Activated CD8-positive, alpha-beta memory T cell treated with anti-CD3 and anti-CD28 coated beads, Interleukin-2, amount 50 U/mL, for 1 hour (primary cell): ENCODE data around the gene PSRC1.

ENCODE experiments used
- DNase-seq: peaks from one replicate; pipeline ENCODE4 v3.0.0-alpha.2; 2020; ENCODE audit errors: extremely low read depth

PSRC1 gene

DNA sequence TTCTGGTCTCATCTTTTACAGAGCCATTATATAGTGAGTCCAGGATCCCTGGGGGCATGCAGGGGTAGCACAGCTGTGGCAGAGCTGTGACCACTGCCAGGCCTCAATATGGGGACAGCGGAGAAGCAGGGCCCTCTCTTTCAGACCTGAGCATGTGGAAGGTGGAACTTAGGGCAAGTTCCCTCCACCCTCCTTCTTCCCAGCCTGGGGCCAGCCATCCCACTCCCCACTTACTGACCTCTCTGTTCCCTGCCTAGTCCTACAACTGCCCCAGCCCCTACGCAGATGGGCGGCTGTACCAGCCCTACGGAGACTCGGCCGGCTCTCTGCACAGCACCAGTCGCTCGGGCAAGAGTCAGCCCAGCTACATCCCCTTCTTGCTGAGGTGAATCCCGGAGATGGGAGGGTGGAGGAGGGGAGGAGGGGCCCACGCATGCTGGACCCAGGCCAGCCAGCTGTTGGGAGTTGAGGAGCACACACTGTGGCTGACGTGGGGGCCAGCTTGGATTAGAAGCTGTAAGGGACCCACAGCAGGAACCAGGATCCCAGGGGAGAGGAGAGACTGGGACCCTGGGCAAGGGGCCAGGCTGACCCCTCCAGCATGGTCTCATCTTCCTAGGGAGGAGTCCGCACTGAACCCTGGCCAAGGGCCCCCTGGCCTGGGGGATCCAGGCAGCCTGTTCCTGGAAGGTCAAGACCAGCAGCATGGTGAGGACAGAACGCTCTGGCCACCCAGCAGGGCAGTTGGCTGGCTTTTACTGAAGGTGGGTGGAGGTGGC, 10.7 kb downstream of the PSRC1 start:
- no peak for DNase-seq

DNA sequence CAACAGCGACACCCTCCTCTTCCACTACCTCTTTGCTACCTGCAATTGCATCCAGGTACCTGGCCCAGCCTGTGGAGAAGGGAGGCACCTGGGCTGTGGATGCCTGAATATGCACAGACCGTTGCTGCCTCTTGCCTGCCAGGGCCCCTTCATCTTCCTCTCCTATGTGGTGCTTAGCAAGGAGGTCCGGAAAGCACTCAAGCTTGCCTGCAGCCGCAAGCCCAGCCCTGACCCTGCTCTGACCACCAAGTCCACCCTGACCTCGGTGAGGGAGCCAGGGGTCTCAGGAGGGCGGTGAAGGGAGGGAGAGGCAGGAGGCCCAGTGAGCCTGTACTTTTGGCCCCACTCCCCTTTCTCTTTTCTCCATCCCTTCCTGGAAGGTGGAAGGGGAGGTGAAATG, 11.5 kb downstream of the PSRC1 start:
- no peak for DNase-seq

DNA sequence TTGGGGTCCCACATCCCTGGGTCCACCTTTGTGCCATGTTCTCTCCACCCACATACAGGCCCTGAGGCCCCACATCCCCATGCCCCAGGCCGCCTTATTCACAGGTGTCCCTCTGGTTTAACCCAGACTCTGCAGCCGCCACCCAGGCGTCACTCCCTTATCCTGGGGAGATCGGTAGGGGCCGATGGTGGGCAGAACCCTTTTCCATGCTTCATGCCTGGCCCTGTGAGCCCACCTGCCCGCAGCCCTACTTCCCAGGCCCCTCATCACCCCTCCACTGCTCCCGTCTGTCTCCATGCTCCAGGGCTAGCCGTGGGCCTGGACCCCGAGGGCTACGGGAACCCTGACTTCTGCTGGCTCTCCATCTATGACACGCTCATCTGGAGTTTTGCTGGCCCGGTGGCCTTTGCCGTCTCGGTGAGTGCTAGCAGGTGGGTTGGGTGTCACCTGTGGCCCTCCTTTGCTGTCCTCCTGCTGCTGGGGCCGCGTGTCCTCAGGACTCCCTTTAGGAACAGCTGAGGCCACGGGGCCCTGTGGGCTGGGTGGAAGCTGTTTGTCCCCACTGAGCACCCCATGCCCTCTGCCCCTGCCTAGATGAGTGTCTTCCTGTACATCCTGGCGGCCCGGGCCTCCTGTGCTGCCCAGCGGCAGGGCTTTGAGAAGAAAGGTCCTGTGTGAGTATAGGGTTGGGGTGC, 12.2 kb downstream of the PSRC1 start:
- no peak for DNase-seq

DNA sequence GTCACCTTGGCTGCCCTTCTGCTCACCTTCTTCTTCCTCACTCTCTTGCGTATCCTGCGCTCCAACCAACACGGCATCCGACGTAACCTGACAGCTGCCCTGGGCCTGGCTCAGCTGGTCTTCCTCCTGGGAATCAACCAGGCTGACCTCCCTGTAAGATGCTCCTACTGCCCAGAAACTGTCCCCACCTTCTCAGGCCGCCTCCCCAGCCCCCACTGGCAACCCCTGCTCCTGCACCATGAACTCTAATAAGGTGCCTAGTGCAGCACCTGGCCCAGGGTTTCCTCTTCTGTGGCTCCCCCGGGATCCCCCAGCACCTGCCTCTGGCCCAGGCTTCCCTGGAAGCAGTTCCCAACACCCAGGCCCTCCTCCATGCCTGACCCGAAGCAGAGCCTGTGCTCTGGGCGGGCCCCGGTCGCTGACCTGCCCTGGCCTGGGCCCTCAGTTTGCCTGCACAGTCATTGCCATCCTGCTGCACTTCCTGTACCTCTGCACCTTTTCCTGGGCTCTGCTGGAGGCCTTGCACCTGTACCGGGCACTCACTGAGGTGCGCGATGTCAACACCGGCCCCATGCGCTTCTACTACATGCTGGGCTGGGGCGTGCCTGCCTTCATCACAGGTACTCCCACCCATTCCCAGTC, 12.8 kb downstream of the PSRC1 start:
- no peak for DNase-seq

DNA sequence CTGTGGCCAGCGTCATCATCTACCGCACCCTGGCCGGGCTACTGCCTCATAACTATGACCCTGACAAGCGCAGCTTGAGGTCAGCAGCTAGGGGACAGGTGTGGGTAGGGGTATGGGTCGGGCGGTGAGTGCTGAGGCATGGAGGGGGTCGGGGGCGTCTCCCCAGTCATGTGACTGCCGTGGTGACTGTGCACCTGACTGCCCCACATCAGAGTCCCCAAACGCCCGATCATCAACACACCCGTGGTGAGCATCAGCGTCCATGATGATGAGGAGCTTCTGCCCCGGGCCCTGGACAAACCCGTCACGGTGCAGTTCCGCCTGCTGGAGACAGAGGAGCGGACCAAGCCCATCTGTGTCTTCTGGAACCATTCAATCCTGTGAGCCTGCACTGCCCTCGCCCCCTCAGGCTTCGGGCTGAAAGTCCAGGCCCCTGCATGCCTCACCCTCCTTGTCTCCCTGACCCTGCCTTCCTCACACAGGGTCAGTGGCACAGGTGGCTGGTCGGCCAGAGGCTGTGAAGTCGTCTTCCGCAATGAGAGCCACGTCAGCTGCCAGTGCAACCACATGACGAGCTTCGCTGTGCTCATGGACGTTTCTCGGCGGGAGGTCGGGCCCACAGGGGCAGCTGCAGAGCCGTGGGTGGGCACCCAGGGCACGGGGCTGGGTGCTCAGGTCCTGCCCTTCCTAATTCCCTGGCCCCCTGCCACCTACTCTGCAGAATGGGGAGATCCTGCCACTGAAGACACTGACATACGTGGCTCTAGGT, 13.5 kb downstream of the PSRC1 start:
- no peak for DNase-seq

DNA sequence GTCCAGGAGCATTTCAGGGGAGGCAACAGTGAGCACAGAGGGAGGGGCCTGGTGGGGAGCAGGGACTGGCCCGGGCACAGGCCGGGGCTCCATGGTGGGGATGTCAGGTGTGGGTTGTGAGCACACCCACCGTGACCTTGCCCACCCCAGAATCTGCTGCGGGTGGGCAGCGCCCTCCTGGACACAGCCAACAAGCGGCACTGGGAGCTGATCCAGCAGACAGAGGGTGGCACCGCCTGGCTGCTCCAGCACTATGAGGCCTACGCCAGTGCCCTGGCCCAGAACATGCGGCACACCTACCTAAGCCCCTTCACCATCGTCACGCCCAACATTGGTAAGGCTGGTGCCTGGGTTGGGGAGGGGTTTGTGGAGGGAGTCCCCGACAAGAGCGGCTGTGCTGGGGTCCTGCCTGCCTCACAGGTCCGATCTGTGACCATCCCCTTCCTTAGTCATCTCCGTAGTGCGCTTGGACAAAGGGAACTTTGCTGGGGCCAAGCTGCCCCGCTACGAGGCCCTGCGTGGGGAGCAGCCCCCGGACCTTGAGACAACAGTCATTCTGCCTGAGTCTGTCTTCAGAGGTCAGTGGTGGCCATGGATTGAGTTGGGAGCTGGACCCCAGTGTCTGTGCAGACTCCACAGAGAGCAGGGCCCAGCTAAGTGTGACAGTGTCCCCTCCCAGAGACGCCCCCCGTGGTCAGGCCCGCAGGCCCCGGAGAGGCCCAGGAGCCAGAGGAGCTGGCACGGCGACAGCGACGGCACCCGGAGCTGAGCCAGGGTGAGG, 14.3 kb downstream of the PSRC1 start:
- DNase-seq: no peak

DNA sequence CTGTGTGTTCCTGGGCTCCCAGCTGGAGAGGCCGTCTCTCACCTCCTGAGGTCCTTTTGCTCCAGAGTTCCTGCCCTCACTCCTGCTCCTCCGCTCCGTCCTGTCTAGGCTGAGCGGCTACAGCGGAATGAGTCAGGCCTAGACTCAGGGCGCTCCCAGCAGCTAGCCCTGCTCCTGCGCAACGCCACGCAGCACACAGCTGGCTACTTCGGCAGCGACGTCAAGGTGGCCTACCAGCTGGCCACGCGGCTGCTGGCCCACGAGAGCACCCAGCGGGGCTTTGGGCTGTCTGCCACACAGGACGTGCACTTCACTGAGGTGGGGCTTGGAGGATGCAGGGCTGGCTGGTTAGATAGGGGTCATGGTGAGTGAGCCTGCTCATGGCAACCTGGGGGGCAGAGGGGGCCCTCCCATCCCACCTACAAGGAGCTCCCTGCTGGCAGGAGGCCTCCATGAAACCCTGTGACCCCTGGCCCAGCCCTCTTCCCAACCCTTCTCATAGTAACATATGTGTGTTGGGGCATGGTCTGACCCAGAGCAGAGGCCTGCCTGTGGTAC, 15.1 kb downstream of the PSRC1 start:
- no peak for DNase-seq

DNA sequence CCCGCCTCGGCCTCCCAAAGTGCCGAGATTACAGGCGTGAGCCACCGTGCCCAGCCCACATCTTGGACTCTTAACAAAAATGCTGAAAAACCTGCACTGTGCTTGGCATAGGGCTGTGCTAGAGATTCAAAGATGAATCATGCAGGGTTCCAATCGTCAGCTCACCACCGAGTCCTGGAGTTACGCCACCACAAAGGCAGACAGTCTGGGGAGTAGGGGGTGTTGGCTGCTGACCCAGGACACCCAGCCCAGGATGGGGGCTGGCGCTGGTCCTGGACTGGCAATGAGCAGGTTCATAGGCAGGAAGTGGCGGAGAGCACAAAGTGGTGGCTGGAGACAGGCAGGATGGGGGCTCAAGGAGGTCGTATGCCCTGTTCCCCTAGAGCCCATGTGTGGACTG, 16.0 kb downstream of the PSRC1 start:
- DNase-seq: no peak

DNA sequence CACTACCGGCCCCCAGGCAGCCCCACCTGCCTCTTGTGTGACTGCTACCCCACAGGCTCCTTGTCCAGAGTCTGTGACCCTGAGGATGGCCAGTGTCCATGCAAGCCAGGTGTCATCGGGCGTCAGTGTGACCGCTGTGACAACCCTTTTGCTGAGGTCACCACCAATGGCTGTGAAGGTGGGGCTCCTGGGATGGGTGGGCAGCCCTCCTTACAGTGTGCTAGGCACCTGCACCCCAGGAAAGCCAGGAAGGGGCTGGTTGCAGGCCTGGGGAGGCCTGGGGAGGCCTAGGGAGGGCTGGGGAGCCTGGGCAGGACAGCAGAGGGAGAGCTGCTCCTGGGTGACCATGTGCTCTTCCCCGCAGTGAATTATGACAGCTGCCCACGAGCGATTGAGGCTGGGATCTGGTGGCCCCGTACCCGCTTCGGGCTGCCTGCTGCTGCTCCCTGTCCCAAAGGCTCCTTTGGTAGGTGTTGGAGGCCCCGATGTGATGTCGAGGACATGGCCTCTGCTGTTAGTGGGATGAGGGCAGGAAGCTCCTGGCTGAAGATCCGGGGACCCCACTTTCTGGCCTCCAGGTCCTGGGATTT, 17.1 kb downstream of the PSRC1 start:
- DNase-seq: no peak

DNA sequence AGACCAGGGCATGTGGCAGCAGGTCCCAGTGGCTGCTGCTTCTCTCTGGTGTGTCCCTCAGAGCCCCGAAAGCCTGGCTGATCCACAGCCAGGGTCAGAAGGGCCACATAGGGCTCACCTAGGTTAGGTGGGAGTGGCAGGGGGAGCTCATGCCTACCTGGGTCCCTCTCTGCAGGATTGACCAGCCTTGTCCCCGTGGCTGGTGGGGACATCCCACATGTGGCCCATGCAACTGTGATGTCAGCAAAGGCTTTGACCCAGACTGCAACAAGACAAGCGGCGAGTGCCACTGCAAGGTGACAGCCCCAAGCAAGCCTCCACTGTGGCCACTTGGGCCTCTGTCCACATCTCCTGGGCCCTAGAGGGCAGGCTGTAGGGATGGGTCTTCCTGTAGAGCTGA, 17.9 kb downstream of the PSRC1 start:
- DNase-seq: no peak

DNA sequence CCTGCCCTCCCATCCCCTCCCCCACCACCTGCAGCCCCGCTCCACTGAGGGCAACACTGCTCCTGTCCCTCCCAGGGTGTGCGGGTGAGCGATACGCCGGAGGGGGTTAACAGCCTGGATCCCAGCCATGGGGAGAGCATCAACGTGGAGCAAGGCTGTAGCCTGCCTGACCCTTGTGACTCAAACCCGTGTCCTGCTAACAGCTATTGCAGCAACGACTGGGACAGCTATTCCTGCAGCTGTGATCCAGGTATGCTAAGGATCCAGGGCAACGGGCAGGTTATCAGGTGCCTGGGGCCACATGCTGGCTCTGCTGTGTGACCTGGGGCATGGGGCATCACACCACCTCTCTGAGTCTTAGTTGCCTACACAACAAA, 18.6 kb downstream of the PSRC1 start:
- DNase-seq: no peak

DNA sequence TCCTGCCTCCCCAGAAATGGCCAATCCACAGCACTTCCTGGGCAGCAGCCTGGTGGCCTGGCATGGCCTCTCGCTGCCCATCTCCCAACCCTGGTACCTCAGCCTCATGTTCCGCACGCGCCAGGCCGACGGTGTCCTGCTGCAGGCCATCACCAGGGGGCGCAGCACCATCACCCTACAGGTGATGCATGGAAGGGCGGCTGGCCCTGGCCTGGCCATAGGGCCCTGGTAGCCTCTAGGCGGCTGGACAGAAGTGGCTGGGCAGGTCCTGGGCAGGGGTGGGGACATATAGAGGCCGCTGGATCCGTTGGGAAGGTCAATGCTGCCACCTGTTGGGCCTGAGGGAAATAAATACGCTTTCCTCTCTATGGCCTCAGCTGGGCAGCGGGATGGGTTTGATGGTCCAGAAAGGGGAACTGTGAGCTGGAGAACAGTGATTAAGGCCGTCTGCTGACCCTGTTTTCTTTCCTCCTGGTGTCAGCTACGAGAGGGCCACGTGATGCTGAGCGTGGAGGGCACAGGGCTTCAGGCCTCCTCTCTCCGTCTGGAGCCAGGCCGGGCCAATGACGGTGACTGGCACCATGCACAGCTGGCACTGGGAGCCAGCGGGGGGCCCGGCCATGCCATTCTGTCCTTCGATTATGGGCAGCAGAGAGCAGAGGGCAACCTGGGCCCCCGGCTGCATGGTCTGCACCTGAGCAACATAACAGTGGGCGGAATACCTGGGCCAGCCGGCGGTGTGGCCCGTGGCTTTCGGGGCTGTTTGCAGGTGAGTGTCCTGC, 19.2 kb downstream of the PSRC1 start:
- no peak for DNase-seq

DNA sequence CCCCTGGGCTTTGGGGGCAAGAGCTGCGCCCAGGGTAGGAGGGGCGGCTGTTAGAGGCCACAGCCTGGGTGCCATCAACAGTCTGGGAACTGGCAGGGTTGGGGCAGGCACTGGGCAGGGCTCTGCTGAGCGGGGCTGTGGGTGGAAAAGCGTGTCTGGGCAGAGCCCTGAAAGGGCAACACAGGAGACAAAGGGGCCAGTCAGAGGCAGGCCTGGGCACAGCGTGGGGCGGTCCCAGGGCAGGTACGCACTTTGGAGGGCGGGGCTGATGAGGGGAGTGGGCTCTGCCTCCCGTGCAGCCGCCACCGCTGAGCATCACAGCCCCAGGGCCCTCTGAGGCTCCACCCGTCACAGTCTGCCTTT, 19.7 kb downstream of the PSRC1 start:
- no peak for DNase-seq

DNA sequence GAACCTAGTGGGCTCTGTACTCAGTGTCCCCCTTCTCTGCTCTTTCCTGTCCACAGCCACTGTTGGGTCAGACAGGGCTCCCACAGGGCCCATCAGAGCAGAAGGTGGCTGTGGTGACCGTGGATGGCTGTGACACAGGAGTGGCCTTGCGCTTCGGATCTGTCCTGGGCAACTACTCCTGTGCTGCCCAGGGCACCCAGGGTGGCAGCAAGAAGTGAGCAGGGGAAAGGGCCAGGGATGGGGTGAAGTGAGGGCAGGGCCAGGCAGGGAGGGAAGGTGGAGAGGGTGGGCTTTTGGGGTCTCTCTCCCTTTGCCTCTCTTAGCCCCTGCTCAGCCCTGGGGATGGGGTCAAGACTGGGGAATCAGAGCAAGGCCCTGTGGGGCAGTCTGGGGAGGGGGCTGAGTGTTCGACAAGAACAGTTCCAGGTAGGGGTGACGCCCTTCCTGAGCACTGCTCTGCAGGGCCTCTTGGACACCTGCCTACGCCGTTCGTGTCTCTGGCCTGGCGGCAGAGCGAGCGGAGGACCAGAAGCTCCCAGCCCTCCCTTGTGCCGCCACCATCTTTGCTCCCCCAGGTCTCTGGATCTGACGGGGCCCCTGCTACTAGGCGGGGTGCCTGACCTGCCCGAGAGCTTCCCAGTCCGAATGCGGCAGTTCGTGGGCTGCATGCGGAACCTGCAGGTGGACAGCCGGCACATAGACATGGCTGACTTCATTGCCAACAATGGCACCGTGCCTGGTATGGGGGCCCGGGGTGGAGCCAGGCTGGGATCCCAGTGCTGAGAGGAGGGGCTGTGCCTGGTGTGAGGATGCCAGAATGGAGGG, 20.5 kb downstream of the PSRC1 start:
- no peak for DNase-seq

DNA sequence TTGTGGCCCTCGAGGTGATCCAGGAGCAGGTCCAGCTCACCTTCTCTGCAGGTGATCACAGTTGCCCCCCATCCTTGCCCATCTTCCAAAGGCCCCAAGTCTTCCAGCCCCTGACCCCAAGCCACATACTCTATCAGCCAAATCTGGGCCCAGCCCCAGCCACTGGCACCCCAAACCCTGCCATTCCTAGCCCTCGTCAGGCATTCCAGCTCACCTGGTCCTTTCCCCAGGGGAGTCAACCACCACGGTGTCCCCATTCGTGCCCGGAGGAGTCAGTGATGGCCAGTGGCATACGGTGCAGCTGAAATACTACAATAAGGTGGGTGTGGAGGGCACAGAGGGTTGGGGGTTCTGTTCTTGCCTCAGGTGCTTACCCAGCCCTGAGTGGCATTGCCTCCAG, 21.4 kb downstream of the PSRC1 start:
- no peak for DNase-seq

DNA sequence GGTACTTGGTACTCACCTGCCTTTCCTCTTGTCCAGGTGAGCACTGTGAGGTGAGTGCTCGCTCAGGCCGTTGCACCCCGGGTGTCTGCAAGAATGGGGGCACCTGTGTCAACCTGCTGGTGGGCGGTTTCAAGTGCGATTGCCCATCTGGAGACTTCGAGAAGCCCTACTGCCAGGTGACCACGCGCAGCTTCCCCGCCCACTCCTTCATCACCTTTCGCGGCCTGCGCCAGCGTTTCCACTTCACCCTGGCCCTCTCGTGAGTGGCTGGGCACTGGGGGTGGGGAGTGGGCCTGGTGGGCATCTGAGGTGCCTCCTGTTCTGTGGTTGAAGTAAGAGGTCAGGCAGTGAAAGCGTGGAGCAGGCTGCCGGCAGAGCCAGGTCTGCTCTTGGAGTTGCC, 21.9 kb downstream of the PSRC1 start:
- no peak for DNase-seq

DNA sequence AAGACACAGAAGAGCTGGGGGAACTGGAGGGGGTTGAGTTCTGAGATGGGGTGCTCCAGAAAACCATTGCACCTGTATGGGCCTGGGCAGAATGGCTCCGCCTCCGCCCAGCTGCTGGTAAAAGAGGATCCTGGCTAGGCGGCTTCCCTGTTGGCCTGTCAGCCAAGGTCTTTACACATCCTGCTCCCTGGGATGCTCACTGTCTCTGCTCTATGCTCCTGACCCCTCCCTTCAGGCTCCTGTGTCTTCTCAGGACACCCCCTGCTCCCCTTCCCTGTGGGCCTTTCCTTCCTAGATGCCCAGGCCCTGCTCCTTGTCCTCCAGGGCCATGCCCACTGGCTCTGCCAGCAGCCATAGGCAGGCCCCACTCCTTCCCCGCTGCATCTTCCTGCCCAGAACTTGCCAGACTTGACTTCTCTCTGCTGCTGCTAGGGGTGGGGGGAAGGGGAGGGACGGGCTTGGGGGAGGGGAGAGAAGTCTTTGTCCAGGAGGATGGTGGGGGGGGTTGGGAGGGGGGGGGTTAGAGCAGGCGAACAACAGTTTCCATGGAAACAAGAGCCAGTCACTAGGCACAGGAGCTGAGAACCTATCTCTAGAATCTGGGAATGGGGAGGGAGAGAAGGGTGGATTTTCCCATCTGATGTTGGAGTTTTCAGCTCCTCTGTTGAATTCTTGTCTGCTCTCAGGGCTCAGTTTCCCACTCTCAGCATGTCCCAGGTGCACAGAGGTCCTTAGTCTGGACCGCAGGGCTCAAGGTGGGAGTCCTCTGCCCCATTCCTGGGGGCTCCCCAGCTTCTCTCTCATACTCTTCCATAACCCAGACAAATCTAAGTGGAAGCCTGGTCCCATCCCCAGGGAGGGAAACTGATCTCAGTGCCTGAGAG, 23.0 kb downstream of the PSRC1 start:
- DNase-seq: no peak
